ENCODE data around the gene CHST11. TPM values are rescaled to one million over a fixed set of nuclear protein-coding genes. Genes with fewer than 3 reads are reported as not detected.

CHST11 gene
- total RNA-seq, 2 donors from 2014 or later = 4.6 to 14.5 TPM

- H3K27me3 ChIP-seq = no peaks in the 10 kb centered on the region
- H3K4me3 ChIP-seq = no peak overlapping the region
- intact Hi-C loops (cut with DNase I) = no loop called here
- no peaks in the 10 kb centered on the region for H3K36me3 ChIP-seq (replicated peaks in 1 of 2; ENCODE audit: insufficient read depth in 1 of 2, low read depth in 2 of 2)
- no peaks in the 10 kb centered on the region for H3K9me3 ChIP-seq
- 85 to 88% methylated on average over 3 to 5 of the region's 5 CpGs for WGBS, 2 donors
- TF ChIP-seq CTCF (IDR thresholded peaks at IDR 0.05) (no peak), POLR2A (IDR thresholded peaks at IDR 0.05) (no peak)
- no peaks in the 10 kb centered on the region for H3K4me1 ChIP-seq
- H3K27ac ChIP-seq = no peak overlapping the region
- DNase-seq (peak in 1 of 4 donors; percentile 15), ATAC-seq (no peak)
These were observed 111.2 kb downstream of the CHST11 start for GRCh38 chr12:104567832-104568486.

DNA sequence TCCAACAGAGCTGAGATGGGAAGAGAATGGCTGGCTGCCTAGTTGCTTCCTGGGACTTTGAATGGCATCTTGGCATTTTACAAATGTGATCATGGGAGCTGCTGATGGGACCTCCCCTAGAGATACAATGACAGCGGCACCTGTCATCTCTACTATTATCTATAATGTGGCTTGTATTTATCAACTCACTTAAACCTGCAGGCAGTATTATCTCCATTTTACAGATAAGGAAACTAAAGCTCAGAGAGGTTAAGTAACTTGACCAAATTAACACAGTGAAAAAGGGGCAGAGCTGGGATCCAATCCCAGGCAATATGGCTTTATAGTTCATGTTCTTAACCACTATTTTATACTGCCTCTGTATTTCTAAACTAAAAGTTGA lies 111.7 kb downstream of the CHST11 start:
- 31 to 62% methylated on average over 1 of the region's 1 CpG for WGBS, 2 donors
- H3K27ac ChIP-seq = no peak overlapping the region

GRCh38 chr12:104568935-104569334 lies 112.2 kb downstream of the CHST11 start:
- WGBS, 2 donors = 88 to 93% methylated on average over 4 of the region's 4 CpGs
- ATAC-seq = no peak

More for the DNA sequence above, 111.7 kb downstream of the CHST11 start:
- DNase-seq (no peak), ATAC-seq (no peak)
- no peaks in the 10 kb centered on the region for H3K27me3 ChIP-seq
- no peak for TF ChIP-seq CTCF (IDR thresholded peaks at IDR 0.05)
- no peak for TF ChIP-seq POLR2A (IDR thresholded peaks at IDR 0.05)
- H3K4me1 ChIP-seq = no peaks in the 10 kb centered on the region
- H3K4me3 ChIP-seq = no peak overlapping the region
- no peaks in the 10 kb centered on the region for H3K36me3 ChIP-seq (replicated peaks in 1 of 2; ENCODE audit: insufficient read depth in 1 of 2, low read depth in 2 of 2)
- intact Hi-C loops (cut with DNase I) = no loop called here
- no peaks in the 10 kb centered on the region for H3K9me3 ChIP-seq

DNA sequence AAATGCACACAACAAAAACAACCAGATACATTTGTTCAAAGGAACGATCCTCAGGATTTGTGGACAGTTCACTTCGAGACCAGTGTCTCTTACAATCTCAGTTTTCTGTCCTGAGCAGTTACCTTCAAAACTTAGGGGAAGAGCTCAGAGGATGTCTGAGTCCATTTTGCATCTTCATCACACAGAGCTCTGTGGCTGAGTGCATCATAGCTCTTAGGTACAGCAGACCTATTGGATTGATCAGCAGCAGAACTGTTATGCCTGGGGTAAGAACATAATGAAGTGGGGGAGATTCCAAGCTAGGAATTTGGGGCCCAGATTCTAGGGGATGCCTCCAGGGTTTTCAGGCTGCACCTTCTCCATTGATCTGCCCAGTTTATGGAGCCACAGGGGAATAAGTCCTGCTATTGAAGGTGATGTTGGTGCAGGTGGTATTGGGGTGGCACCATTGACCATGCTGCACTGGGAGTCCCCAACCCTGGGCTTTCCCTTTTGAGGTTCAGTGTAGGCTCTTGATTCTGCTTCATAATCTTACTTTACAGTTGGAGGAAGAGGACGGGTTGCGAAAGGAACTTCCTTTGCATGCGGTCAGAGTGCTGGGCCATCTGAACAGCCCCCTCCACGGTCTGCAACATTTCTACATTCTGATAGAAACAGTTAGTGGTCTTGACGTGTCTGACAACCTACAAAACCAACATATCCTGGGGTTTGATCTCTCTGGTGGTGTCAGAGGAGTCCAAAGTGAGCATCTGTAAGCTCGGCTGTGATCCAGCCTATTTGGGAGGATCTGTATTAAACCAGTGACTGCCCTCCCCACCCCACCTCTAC lies 112.8 kb downstream of the CHST11 start:
- ATAC-seq (no peak), DNase-seq (peak in 1 of 4 donors; percentile 45)
- no peak overlapping the region for H3K27ac ChIP-seq
- H3K36me3 ChIP-seq (replicated peaks in 1 of 2; ENCODE audit: insufficient read depth in 1 of 2, low read depth in 2 of 2) = no peaks in the 10 kb centered on the region
- no peaks in the 10 kb centered on the region for H3K4me1 ChIP-seq
- no peak overlapping the region for H3K4me3 ChIP-seq
- H3K27me3 ChIP-seq = no peaks in the 10 kb centered on the region
- WGBS, 2 donors = 76 to 91% methylated on average over 8 of the region's 8 CpGs
- intact Hi-C loops (cut with DNase I) = no loop called here
- H3K9me3 ChIP-seq = no peaks in the 10 kb centered on the region
- TF ChIP-seq CTCF (IDR thresholded peaks at IDR 0.05) (no peak), POLR2A (IDR thresholded peaks at IDR 0.05) (no peak)

More at GRCh38 chr12:104568935-104569334, 112.2 kb downstream of the CHST11 start:
- no peak overlapping the region for H3K27ac ChIP-seq
- H3K9me3 ChIP-seq = no peaks in the 10 kb centered on the region
- TF ChIP-seq POLR2A (IDR thresholded peaks at IDR 0.05) = no peak
- no peak for TF ChIP-seq CTCF (IDR thresholded peaks at IDR 0.05)
- DNase-seq = no peak
- no peaks in the 10 kb centered on the region for H3K4me1 ChIP-seq
- H3K27me3 ChIP-seq = no peaks in the 10 kb centered on the region
- no peak overlapping the region for H3K4me3 ChIP-seq
- intact Hi-C loops (cut with DNase I) = no loop called here
- H3K36me3 ChIP-seq (replicated peaks in 1 of 2; ENCODE audit: insufficient read depth in 1 of 2, low read depth in 2 of 2) = no peaks in the 10 kb centered on the region
